SK-N-SH (cell line): ENCODE data around the gene AAMP. TPM values are rescaled to one million over a fixed set of nuclear protein-coding genes. Genes with fewer than 3 reads are reported as not detected.

Experiments used
- CTCF ChIA-PET: fragments of 300-600, 350-600 bp; formaldehyde crosslinking; extraction: SDS; loops from one replicate; lab custom pipeline; 2021; lab: Yijun Ruan, JAX
- POLR2A ChIA-PET: fragments of 350-600 bp; sonication (Branson Sonifier 250); formaldehyde crosslinking; extraction: SDS; loops from one replicate; lab custom pipeline; 2020; ENCODE audit warnings: antibody characterized with exemption, inconsistent platforms; lab: Yijun Ruan, JAX
- DNase-seq: peaks from one replicate; pipeline ENCODE4 v3.0.0; 2012
- H2AFZ ChIP-seq: fragments of 200-600 bp; sonication (generic); 2 replicates; pipeline ENCODE4 v1.8.1; 2016; ENCODE audit warnings: antibody characterized with exemption, mild to moderate bottlenecking, low read depth
- H3F3A ChIP-seq: fragments of 200-600 bp; sonication (generic); replicated peaks from 2 replicates; pipeline ENCODE3; 2016; ENCODE audit warnings: antibody characterized with exemption, mild to moderate bottlenecking; ENCODE audit not compliant: insufficient read depth
- H3K27ac ChIP-seq, 2 experiments: fragments of 200-500 bp in 1 of 2; fragments of 200-600 bp in 1 of 2; sonication (Bioruptor generic) in 1 of 2; sonication (generic), shearing (Covaris generic) in 1 of 2; 2 replicates each; pipeline versions ENCODE4 v1.5.1 to v1.6.1; 2014 to 2016; ENCODE audit warnings: low read depth in 2 of 2, inconsistent platforms in 1 of 2, low read length in 1 of 2, mild to moderate bottlenecking in 1 of 2, mixed read lengths in 1 of 2
- H3K27me3 ChIP-seq: fragments of 200-600 bp; sonication (generic), shearing (Covaris generic); 2 replicates; pipeline ENCODE4 v1.6.1; 2016; ENCODE audit warnings: mixed run types; ENCODE audit not compliant: insufficient read depth
- H3K36me3 ChIP-seq, 2 experiments: fragments of 200-500 bp in 1 of 2; fragments of 200-600 bp in 1 of 2; sonication (Bioruptor generic) in 1 of 2; sonication (generic) in 1 of 2; replicated peaks in 1 of 2; 2 replicates each; pipeline versions ENCODE3 to v1.5.1; 2014 to 2016; ENCODE audit warnings: low read length in 1 of 2, mild to moderate bottlenecking in 1 of 2; ENCODE audit not compliant: insufficient read depth in 2 of 2, control insufficient read depth in 1 of 2
- H3K4me1 ChIP-seq, 2 experiments: fragments of 200-500 bp in 1 of 2; fragments of 200-600 bp in 1 of 2; sonication (Bioruptor generic) in 1 of 2; sonication (generic), shearing (Covaris generic) in 1 of 2; 2 replicates each; pipeline versions ENCODE4 v1.5.1 to v1.6.1; 2014 to 2016; ENCODE audit warnings: low read depth in 1 of 2, low read length in 1 of 2, mixed run types in 1 of 2; ENCODE audit not compliant: insufficient read depth in 2 of 2, control insufficient read depth in 1 of 2
- H3K4me2 ChIP-seq: fragments of 200-600 bp; sonication (generic), shearing (Covaris generic); 2 replicates; pipeline ENCODE4 v1.6.1; 2017; ENCODE audit warnings: mixed run types
- H3K4me3 ChIP-seq, 2 experiments: fragments of 200-500 bp in 1 of 2; fragments of 200-600 bp in 1 of 2; sonication (Bioruptor generic) in 1 of 2; sonication (generic), shearing (Covaris generic) in 1 of 2; 2 replicates each; pipeline versions ENCODE4 v1.5.1 to v1.8.1; 2014 to 2016; ENCODE audit warnings: low read depth in 2 of 2, inconsistent platforms in 1 of 2, low read length in 1 of 2, mild to moderate bottlenecking in 1 of 2, mixed read lengths in 1 of 2, moderate library complexity in 1 of 2
- H3K79me2 ChIP-seq: fragments of 200-600 bp; sonication (generic); 2 replicates; pipeline ENCODE4 v1.8.1; 2017; ENCODE audit warnings: mild to moderate bottlenecking; ENCODE audit not compliant: insufficient read depth
- H3K9ac ChIP-seq: fragments of 200-600 bp; sonication (generic); 2 replicates; pipeline ENCODE4 v1.6.1; 2017; ENCODE audit warnings: mixed run types
- H3K9me2 ChIP-seq: fragments of 200-600 bp; sonication (generic); 2 replicates; pipeline ENCODE4 v1.6.1; 2017; ENCODE audit warnings: mixed run types
- H3K9me3 ChIP-seq: fragments of 200-600 bp; sonication (generic); 2 replicates; pipeline ENCODE4 v1.6.1; 2017; ENCODE audit warnings: mixed run types, mild to moderate bottlenecking, moderate library complexity
- H4K20me1 ChIP-seq: fragments of 200-600 bp; sonication (generic); 2 replicates; pipeline ENCODE4 v1.6.1; 2017; ENCODE audit warnings: mild to moderate bottlenecking, mixed run types; ENCODE audit not compliant: insufficient read depth
- CTCF ChIP-seq: fragments of 200-600 bp; sonication (generic); IDR thresholded peaks from 2 replicates; pipeline ENCODE4 v1.6.1; 2017; ENCODE audit warnings: antibody characterized with exemption, mild to moderate bottlenecking, moderate library complexity
- FOXJ3 ChIP-seq: sonication (generic); formaldehyde crosslinking; IDR thresholded peaks from 2 replicates; pipeline ENCODE4 v1.5.1; 2020; ENCODE audit warnings: mild to moderate bottlenecking, missing genetic modification reagents
- GATA2 ChIP-seq: sonication (generic); formaldehyde crosslinking; IDR thresholded peaks from 2 replicates; pipeline ENCODE4 v1.5.0; 2020; ENCODE audit warnings: mild to moderate bottlenecking, missing genetic modification reagents
- JUND ChIP-seq: IDR thresholded peaks from 2 replicates; pipeline ENCODE4 v1.4.0; 2012
- MEF2A ChIP-seq: IDR thresholded peaks from 2 replicates; pipeline ENCODE4 v1.4.0; 2012; ENCODE audit warnings: low read depth, borderline replicate concordance
- PBX3 ChIP-seq: IDR thresholded peaks from 2 replicates; pipeline ENCODE4; 2012
- RXRA ChIP-seq: IDR thresholded peaks from 2 replicates; pipeline ENCODE4 v1.4.0; 2012; ENCODE audit warnings: low read depth, mild to moderate bottlenecking, borderline replicate concordance
- SIN3A ChIP-seq: IDR thresholded peaks from 2 replicates; pipeline ENCODE4 v1.6.1; 2012; ENCODE audit warnings: low read depth, mild to moderate bottlenecking, low read length, moderate library complexity, borderline replicate concordance
- TCF12 ChIP-seq: IDR thresholded peaks from 2 replicates; pipeline ENCODE4 v1.4.0; 2012
- TEAD4 ChIP-seq: IDR thresholded peaks from 2 replicates; pipeline ENCODE4 v1.4.0; 2012; ENCODE audit warnings: mild to moderate bottlenecking, borderline replicate concordance; ENCODE audit not compliant: insufficient read depth
- ZBTB33 ChIP-seq: IDR thresholded peaks from 2 replicates; pipeline ENCODE4 v1.4.0; 2012; ENCODE audit warnings: low read depth, borderline replicate concordance
- WGBS: methylation state at CpG from one replicate; pipeline ENCODE4 v1.1.6; 2017; ENCODE audit warnings: low lambda C conversion rate; 5-methylcytosine and 5-hydroxymethylcytosine counted together
- polyA plus RNA-seq, 3 experiments: library from polyadenylated mRNA; depleted of rRNA; stranded (reverse); fragments of >200 nt; gene quantifications; 2 replicates each; pipeline ENCODE4 v1.2.3, GENCODE V29; 2012

Gene AAMP
- polyA plus RNA-seq, 1 of the 3 experiments (the other 2 are of a cell fraction), result 276 TPM

- TF ChIP-seq CTCF (no peak), JUND (no peak), TEAD4 (no peak)
These were observed 21.5 kb upstream of the AAMP start (continued) for GRCh38 chr2:218291318-218292047.

- CTCF ChIA-PET, result interaction anchor here (0.6 to 2.0 kb wide), 8 partner anchors 9 to 66 kb away, joined by 3 to 11 read pairs (median 3); partner anchors contain the start of gene CATIP
- Histone ChIP-seq H3K4me1 (peaks cover 13 to 17% of the 10 kb centered on the region in 2 experiments; a peak in 3 of 4 replicates), H3K36me3 (no peaks in the 10 kb centered on the region)
These were observed 20.7 kb upstream of the AAMP start for GRCh38 chr2:218290316-218291261.

More at GRCh38 chr2:218290316-218291261, 20.7 kb upstream of the AAMP start:
- Histone ChIP-seq H3K9ac (no peak overlapping the region), H3K9me2 (no peaks in the 10 kb centered on the region), H3K79me2 (no peaks in the 10 kb centered on the region), H4K20me1 (no peaks in the 10 kb centered on the region), H3K4me3 (no peak overlapping the region), H3K27ac (no peak overlapping the region), H3K4me2 (no peak overlapping the region), H3F3A (peaks cover 14% of the 10 kb centered on the region), H2AFZ (no peak overlapping the region), H3K9me3 (no peaks in the 10 kb centered on the region), H3K27me3 (no peaks in the 10 kb centered on the region)
- 72% methylated on average over 10 of the region's 12 CpGs for WGBS
- DNase-seq, result no peak
- POLR2A ChIA-PET, result no interaction called here
- TF ChIP-seq TCF12 (no peak), ZBTB33 (no peak), PBX3 (no peak), FOXJ3 (CRISPR knock-in tag) (no peak), RXRA (no peak), CTCF (no peak), SIN3A (no peak), GATA2 (CRISPR knock-in tag) (no peak), MEF2A (no peak)
- TF ChIP-seq, all 33 proteins: peak for 0
